ENCODE results near the gene C6orf47. TPM values are rescaled to one million over a fixed set of nuclear protein-coding genes. Genes with fewer than 3 reads are reported as not detected.

The C6orf47 gene
- total RNA-seq, 1 donor from 2014 or later: 21.5 TPM

GRCh38 chr6:31700740-31701401 lies 40.3 kb upstream of the C6orf47 start:
- Mint-ChIP-seq H3K27ac (ENCODE audit: unreplicated experiment) (peak overlapping the region; percentile 45), H3K9me3 (ENCODE audit: unreplicated experiment) (no peaks in the 10 kb centered on the region), H3K27me3 (ENCODE audit: unreplicated experiment) (no peaks in the 10 kb centered on the region), H3K36me3 (ENCODE audit: unreplicated experiment) (peaks cover 13% of the 10 kb centered on the region), H3K4me3 (ENCODE audit: unreplicated experiment) (peak overlapping the region; percentile 43), H3K4me1 (ENCODE audit: unreplicated experiment) (peaks cover 23% of the 10 kb centered on the region)
- TF ChIP-seq CTCF (IDR thresholded peaks at IDR 0.05): no peak
- DNase-seq (ENCODE audit: extremely low spot score, unreplicated experiment): no peak

GRCh38 chr6:31697555-31697954 lies 37.0 kb upstream of the C6orf47 start:
- Mint-ChIP-seq H3K4me3 (ENCODE audit: unreplicated experiment) (no peak overlapping the region), H3K4me1 (ENCODE audit: unreplicated experiment) (peaks cover 18% of the 10 kb centered on the region), H3K27me3 (ENCODE audit: unreplicated experiment) (no peaks in the 10 kb centered on the region), H3K36me3 (ENCODE audit: unreplicated experiment) (peaks cover 21% of the 10 kb centered on the region), H3K27ac (ENCODE audit: unreplicated experiment) (peak overlapping the region; percentile 32), H3K9me3 (ENCODE audit: unreplicated experiment) (no peaks in the 10 kb centered on the region)
- DNase-seq (ENCODE audit: extremely low spot score, unreplicated experiment): no peak
- TF ChIP-seq CTCF (IDR thresholded peaks at IDR 0.05): no peak

GRCh38 chr6:31693535-31693934 lies 33.0 kb upstream of the C6orf47 start:
- no peak for TF ChIP-seq CTCF (IDR thresholded peaks at IDR 0.05)
- no peaks in the 10 kb centered on the region for H3K27me3 Mint-ChIP-seq (ENCODE audit: unreplicated experiment)
- H3K4me3 Mint-ChIP-seq (ENCODE audit: unreplicated experiment): no peak overlapping the region
- H3K27ac Mint-ChIP-seq (ENCODE audit: unreplicated experiment): no peak overlapping the region
- DNase-seq (ENCODE audit: extremely low spot score, unreplicated experiment): no peak
- H3K4me1 Mint-ChIP-seq (ENCODE audit: unreplicated experiment): no peaks in the 10 kb centered on the region
- peaks cover 30% of the 10 kb centered on the region for H3K36me3 Mint-ChIP-seq (ENCODE audit: unreplicated experiment)
- no peaks in the 10 kb centered on the region for H3K9me3 Mint-ChIP-seq (ENCODE audit: unreplicated experiment)

DNA sequence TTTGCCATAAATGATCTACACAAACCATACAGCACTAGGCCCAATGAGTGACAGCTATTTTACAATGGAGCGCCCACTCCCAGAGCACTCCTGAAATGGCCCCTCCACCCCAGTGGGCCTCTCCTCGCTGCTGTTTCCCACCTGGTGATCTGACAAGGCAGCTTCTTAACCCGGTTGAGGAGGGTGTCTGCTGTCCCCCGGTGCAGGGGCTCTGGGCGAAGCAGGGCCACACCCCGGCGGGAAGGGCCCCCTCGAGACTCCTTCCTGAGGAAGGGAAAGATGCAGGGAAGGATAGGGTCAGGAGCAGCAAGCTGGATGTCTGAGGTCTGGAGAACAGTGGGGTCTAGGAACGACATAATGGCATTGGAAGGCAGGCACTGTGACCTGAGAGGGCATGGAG lies 32.3 kb upstream of the C6orf47 start:
- H3K36me3 Mint-ChIP-seq (ENCODE audit: unreplicated experiment): peaks cover 28% of the 10 kb centered on the region
- no peak for DNase-seq (ENCODE audit: extremely low spot score, unreplicated experiment)

GRCh38 chr6:31692353-31692752 lies 31.8 kb upstream of the C6orf47 start:
- TF ChIP-seq CTCF (IDR thresholded peaks at IDR 0.05): no peak
- Mint-ChIP-seq H3K27ac (ENCODE audit: unreplicated experiment) (no peak overlapping the region), H3K4me3 (ENCODE audit: unreplicated experiment) (no peak overlapping the region), H3K9me3 (ENCODE audit: unreplicated experiment) (no peaks in the 10 kb centered on the region), H3K36me3 (ENCODE audit: unreplicated experiment) (peaks cover 30% of the 10 kb centered on the region), H3K4me1 (ENCODE audit: unreplicated experiment) (no peaks in the 10 kb centered on the region), H3K27me3 (ENCODE audit: unreplicated experiment) (no peaks in the 10 kb centered on the region)
- no peak for DNase-seq (ENCODE audit: extremely low spot score, unreplicated experiment)

More for the DNA sequence above, 32.3 kb upstream of the C6orf47 start:
- Mint-ChIP-seq H3K27ac (ENCODE audit: unreplicated experiment) (no peak overlapping the region), H3K4me1 (ENCODE audit: unreplicated experiment) (no peaks in the 10 kb centered on the region), H3K27me3 (ENCODE audit: unreplicated experiment) (no peaks in the 10 kb centered on the region), H3K9me3 (ENCODE audit: unreplicated experiment) (no peaks in the 10 kb centered on the region), H3K4me3 (ENCODE audit: unreplicated experiment) (no peak overlapping the region)
- TF ChIP-seq CTCF (IDR thresholded peaks at IDR 0.05): no peak

Data from osteocyte (in vitro differentiated cells).